Tongue (tissue), 2 donors: Measurements from ENCODE around the gene DAZAP1. TPM values are rescaled to one million over a fixed set of nuclear protein-coding genes. Genes with fewer than 3 reads are reported as not detected.

Source experiments
- DNase-seq: peaks from one replicate; pipeline ENCODE4 v3.0.0-alpha.2; 2015
- total RNA-seq: library from RNA; depleted of rRNA; stranded (reverse); fragments of >200 nt; gene quantifications from one replicate; pipeline ENCODE4 v1.2.3, GENCODE V29; 2014

DAZAP1 gene
- total RNA-seq, 1 donor from 2014 or later: 55.9 TPM

- DNase-seq: no peak
Observed at GRCh38 chr19:1377176-1377964, 30.0 kb upstream of the DAZAP1 start.

GRCh38 chr19:1377965-1378785, 29.2 kb upstream of the DAZAP1 start:
- no peak for DNase-seq

- DNase-seq: no peak
Observed at GRCh38 chr19:1379126-1379905, 28.1 kb upstream of the DAZAP1 start.

GRCh38 chr19:1379961-1380489, 27.4 kb upstream of the DAZAP1 start:
- no peak for DNase-seq

GRCh38 chr19:1382250-1382649, 25.1 kb upstream of the DAZAP1 start:
- DNase-seq: no peak

- DNase-seq: no peak
Observed at GRCh38 chr19:1383017-1383311, 24.4 kb upstream of the DAZAP1 start.

- peak; percentile 96 for DNase-seq
Observed at GRCh38 chr19:1383312-1384084, 23.9 kb upstream of the DAZAP1 start, which contains the start of gene NDUFS7. Gene NDUFS7 (plus strand): TSS chr19:1383907. CDS start chr19:1383927, 20 bp downstream.

GRCh38 chr19:1384085-1384462, 23.3 kb upstream of the DAZAP1 start:
- DNase-seq: no peak

- no peak for DNase-seq
Observed at GRCh38 chr19:1384478-1385110, 22.8 kb upstream of the DAZAP1 start.

GRCh38 chr19:1385816-1386215, 21.6 kb upstream of the DAZAP1 start:
- DNase-seq: no peak

GRCh38 chr19:1386945-1387683, 20.3 kb upstream of the DAZAP1 start:
- DNase-seq: no peak

- DNase-seq: no peak
Observed at GRCh38 chr19:1387684-1388636, 19.4 kb upstream of the DAZAP1 start.

- no peak for DNase-seq
Observed at GRCh38 chr19:1388637-1389026, 18.8 kb upstream of the DAZAP1 start.

GRCh38 chr19:1389033-1389940, 18.1 kb upstream of the DAZAP1 start:
- no peak for DNase-seq

GRCh38 chr19:1390890-1391423, 16.4 kb upstream of the DAZAP1 start:
- DNase-seq: no peak

GRCh38 chr19:1392407-1392806, 15.0 kb upstream of the DAZAP1 start:
- DNase-seq: no peak

- DNase-seq: no peak
Observed at GRCh38 chr19:1392939-1393530, 14.4 kb upstream of the DAZAP1 start.

- no peak for DNase-seq
Observed at GRCh38 chr19:1393841-1394240, 13.5 kb upstream of the DAZAP1 start.
